Measurements from ENCODE around the gene ADA.
A peak's percentile ranks its signal among the peaks of the same experiment; 100 is the strongest.

Gene ADA

GRCh38 chr20:44643596-44644229 is 7.8 kb downstream of the ADA start:
- DNase-seq, result no peak

- DNase-seq, result no peak
These were observed 8.4 kb downstream of the ADA start for GRCh38 chr20:44643154-44643519.

GRCh38 chr20:44642203-44643153 is 9.0 kb downstream of the ADA start:
- DNase-seq, result peak; percentile 67

- no peak for DNase-seq
These were observed 10.2 kb downstream of the ADA start for GRCh38 chr20:44641325-44641724.

GRCh38 chr20:44640522-44640921 is 11.0 kb downstream of the ADA start:
- no peak for DNase-seq

GRCh38 chr20:44637522-44638372 is 13.8 kb downstream of the ADA start:
- DNase-seq, result no peak

- DNase-seq, result no peak
These were observed 14.5 kb downstream of the ADA start for GRCh38 chr20:44637042-44637441.

GRCh38 chr20:44635877-44636276 is 15.6 kb downstream of the ADA start:
- DNase-seq, result no peak

- DNase-seq, result no peak
These were observed 17.5 kb downstream of the ADA start for GRCh38 chr20:44633872-44634600.

- DNase-seq, result no peak
These were observed 18.2 kb downstream of the ADA start for GRCh38 chr20:44633187-44633810.

GRCh38 chr20:44632103-44632752 is 19.3 kb downstream of the ADA start:
- DNase-seq, result no peak

- DNase-seq, result no peak
These were observed 21.2 kb downstream of the ADA start for GRCh38 chr20:44630297-44630696.

GRCh38 chr20:44629542-44629941 is 22.0 kb downstream of the ADA start:
- DNase-seq, result no peak

- no peak for DNase-seq
These were observed 22.5 kb downstream of the ADA start for GRCh38 chr20:44629017-44629385.

- no peak for DNase-seq
These were observed 24.0 kb downstream of the ADA start for GRCh38 chr20:44627364-44628010.

GRCh38 chr20:44626278-44626677 is 25.2 kb downstream of the ADA start:
- DNase-seq, result no peak

GRCh38 chr20:44625361-44625760 is 26.1 kb downstream of the ADA start:
- DNase-seq, result no peak

- DNase-seq, result no peak
These were observed 26.7 kb downstream of the ADA start for GRCh38 chr20:44624743-44625271.

- no peak for DNase-seq
These were observed 27.3 kb downstream of the ADA start for GRCh38 chr20:44624152-44624551.

- no peak for DNase-seq
These were observed 28.8 kb downstream of the ADA start for GRCh38 chr20:44622501-44623270.
